DOHH2 (cell line): ENCODE measurements around the gene WFS1.

Source experiments
- CTCF ChIP-seq: fragments of 200-600 bp; sonication (generic); IDR thresholded peaks from one replicate; pipeline ENCODE4 v1.5.1; 2014; ENCODE audit warnings: antibody characterized with exemption, mild to moderate bottlenecking, low read depth, low read length; ENCODE audit not compliant: poor library complexity, severe bottlenecking
- EZH2phosphoT487 ChIP-seq: fragments of 200-600 bp; sonication (generic); IDR thresholded peaks from 2 replicates; pipeline ENCODE4 v1.6.1; 2017; ENCODE audit warnings: borderline replicate concordance, mild to moderate bottlenecking, antibody characterized with exemption, low read length, moderate library complexity, mixed read lengths

GRCh38 chr4:6278801-6279197 lies 9.1 kb downstream of the WFS1 start:
- TF ChIP-seq CTCF (no peak), EZH2phosphoT487 (no peak)
